ENCODE results near the gene CRNKL1.

Gene CRNKL1

GRCh38 chr20:20089939-20090338, 37.7 kb upstream of the CRNKL1 start:
- no peak overlapping the region for H3K4me3 ChIP-seq (replicated peaks in 1 of 2; ENCODE audit: low read depth in 2 of 2, low read length in 2 of 2)
- no peak for DNase-seq (ENCODE audit: low read depth in 2 of 2)
- TF ChIP-seq, protein P1, sequence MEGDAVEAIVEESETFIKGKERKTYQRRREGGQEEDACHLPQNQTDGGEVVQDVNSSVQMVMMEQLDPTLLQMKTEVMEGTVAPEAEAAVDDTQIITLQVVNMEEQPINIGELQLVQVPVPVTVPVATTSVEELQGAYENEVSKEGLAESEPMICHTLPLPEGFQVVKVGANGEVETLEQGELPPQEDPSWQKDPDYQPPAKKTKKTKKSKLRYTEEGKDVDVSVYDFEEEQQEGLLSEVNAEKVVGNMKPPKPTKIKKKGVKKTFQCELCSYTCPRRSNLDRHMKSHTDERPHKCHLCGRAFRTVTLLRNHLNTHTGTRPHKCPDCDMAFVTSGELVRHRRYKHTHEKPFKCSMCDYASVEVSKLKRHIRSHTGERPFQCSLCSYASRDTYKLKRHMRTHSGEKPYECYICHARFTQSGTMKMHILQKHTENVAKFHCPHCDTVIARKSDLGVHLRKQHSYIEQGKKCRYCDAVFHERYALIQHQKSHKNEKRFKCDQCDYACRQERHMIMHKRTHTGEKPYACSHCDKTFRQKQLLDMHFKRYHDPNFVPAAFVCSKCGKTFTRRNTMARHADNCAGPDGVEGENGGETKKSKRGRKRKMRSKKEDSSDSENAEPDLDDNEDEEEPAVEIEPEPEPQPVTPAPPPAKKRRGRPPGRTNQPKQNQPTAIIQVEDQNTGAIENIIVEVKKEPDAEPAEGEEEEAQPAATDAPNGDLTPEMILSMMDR (IDR thresholded peaks at IDR 0.05; ENCODE audit: low read depth, low read length): no peak

GRCh38 chr20:20089018-20089417, 36.8 kb upstream of the CRNKL1 start:
- DNase-seq (ENCODE audit: low read depth in 2 of 2): no peak
- TF ChIP-seq, protein P1 (IDR thresholded peaks at IDR 0.05; ENCODE audit: low read depth, low read length): no peak
- H3K4me3 ChIP-seq (replicated peaks in 1 of 2; ENCODE audit: low read depth in 2 of 2, low read length in 2 of 2): no peak overlapping the region

DNA sequence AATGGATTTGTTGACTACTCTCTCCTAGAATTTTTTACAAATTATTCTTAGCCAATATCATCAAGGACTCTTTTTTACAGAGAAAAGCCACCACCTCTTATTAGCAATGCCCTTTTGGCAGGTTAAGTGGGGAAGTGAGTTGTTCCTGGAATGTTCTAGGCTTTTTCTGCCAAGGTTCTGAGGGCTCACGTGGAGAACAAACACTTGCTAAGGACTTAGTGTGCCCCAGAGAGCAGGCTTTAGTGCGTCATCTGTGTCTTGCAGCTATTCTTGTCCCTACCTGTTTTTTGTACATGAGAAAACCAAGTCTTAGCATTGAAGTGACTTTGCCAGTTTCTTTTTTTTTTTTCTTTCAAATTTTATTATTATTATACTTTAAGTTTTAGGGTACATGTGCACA, 33.5 kb upstream of the CRNKL1 start:
- no peak overlapping the region for H3K4me3 ChIP-seq (replicated peaks in 1 of 2; ENCODE audit: low read depth in 2 of 2, low read length in 2 of 2)
- peak in 1 of 2 donors; percentile 5 for DNase-seq (ENCODE audit: low read depth in 2 of 2)
- TF ChIP-seq, protein P1 (IDR thresholded peaks at IDR 0.05; ENCODE audit: low read depth, low read length): no peak

DNA sequence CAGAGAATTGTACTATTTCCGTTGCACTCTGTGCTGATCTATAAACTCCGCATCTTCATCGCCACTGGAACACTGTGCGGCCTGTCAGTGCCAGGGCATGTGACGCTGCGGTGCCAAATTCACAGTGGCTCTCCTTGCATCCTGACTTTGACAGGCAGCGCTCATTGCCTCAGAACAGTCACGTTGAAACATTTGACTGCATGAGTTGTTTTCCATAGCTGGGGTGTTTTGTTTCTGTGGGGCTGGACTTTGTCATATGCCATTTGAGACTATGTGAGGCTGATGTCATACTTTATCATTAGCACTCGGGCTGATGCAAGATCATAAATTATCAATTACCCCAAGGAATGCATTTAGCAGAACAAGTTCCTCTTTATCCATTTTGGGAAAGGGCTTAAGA, 32.8 kb upstream of the CRNKL1 start:
- DNase-seq (ENCODE audit: low read depth in 2 of 2): no peak
- TF ChIP-seq, protein P1 (IDR thresholded peaks at IDR 0.05; ENCODE audit: low read depth, low read length): no peak
- no peak overlapping the region for H3K4me3 ChIP-seq (replicated peaks in 1 of 2; ENCODE audit: low read depth in 2 of 2, low read length in 2 of 2)

- H3K4me3 ChIP-seq (replicated peaks in 1 of 2; ENCODE audit: low read depth in 2 of 2, low read length in 2 of 2): no peak overlapping the region
- TF ChIP-seq, protein P1 (IDR thresholded peaks at IDR 0.05; ENCODE audit: low read depth, low read length): no peak
These were observed 32.1 kb upstream of the CRNKL1 start for GRCh38 chr20:20084296-20084752.

DNA sequence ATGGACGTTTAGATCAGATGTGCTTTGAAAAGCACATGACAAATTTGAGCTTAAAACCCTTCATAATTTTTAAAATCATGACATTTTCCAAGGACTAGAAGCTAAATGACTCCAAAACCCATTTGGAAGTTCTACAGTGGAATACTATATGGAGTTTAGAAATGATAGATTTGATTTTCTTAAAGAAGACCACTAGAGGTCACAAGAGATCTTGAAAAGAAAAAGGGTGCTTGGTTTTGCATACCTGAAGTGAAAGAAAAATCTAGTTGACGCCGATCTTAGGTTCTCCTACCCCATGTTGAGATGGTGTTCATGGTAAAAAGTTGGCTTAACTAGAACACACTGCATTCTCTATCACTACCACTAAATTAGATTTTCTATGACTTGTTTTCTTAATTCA, 31.5 kb upstream of the CRNKL1 start:
- H3K4me3 ChIP-seq (replicated peaks in 1 of 2; ENCODE audit: low read depth in 2 of 2, low read length in 2 of 2): no peak overlapping the region
- TF ChIP-seq, protein P1 (IDR thresholded peaks at IDR 0.05; ENCODE audit: low read depth, low read length): peak; percentile 22
- peak; percentile 38 to 51 for DNase-seq (ENCODE audit: low read depth in 2 of 2)

More at GRCh38 chr20:20084296-20084752, 32.1 kb upstream of the CRNKL1 start:
- no peak for DNase-seq (ENCODE audit: low read depth in 2 of 2)

Data from cardiac fibroblast (primary cell).